PC-3 (cell line): ENCODE measurements around the gene CHST3. TPM values are rescaled to one million over a fixed set of nuclear protein-coding genes. Genes with fewer than 3 reads are reported as not detected.

Experiments
- ATAC-seq: fragments of 200-7000 bp; cut with Tn5 transposase; 2 replicates; pipeline ENCODE4 v1.9.1; 2020; ENCODE audit warnings: mild to moderate bottlenecking, moderate library complexity
- BruUV-seq: library from RNA; stranded (reverse); fragments of 400-500 nt; replicated peaks from 2 replicates; lab custom pipeline; 2021; lab: Mats Ljungman, UMichigan
- CTCF ChIA-PET: fragments of 300-600 bp; sonication (Branson Sonifier 250); formaldehyde crosslinking; loops from one replicate; lab custom pipeline; 2022; ENCODE audit warnings: antibody characterized with exemption; lab: Charles Lee
- POLR2A ChIA-PET: fragments of 300-600 bp; sonication (Branson Sonifier 250); formaldehyde crosslinking; loops from one replicate; lab custom pipeline; 2022; ENCODE audit warnings: antibody characterized with exemption; ENCODE audit not compliant: unreplicated experiment; lab: Charles Lee
- DNase-seq: peaks from one replicate; pipeline ENCODE4 v3.0.0-alpha.2; 2015
- H2AFZ ChIP-seq: fragments of 300-600 bp; sonication (generic); 2 replicates; pipeline ENCODE4 v1.6.0; 2016; ENCODE audit warnings: antibody characterized with exemption, low read length
- H3F3A ChIP-seq: fragments of 300-600 bp; sonication (generic); one replicate; pipeline ENCODE4 v1.6.0; 2017; ENCODE audit warnings: antibody characterized with exemption, low read length, control low read depth, mild to moderate bottlenecking; ENCODE audit not compliant: unreplicated experiment
- H3K27ac ChIP-seq: fragments of 300-600 bp; sonication (generic); 2 replicates; pipeline ENCODE4 v1.5.1; 2016; ENCODE audit warnings: mild to moderate bottlenecking, low read length
- H3K27me3 ChIP-seq: fragments of 300-600 bp; sonication (generic); 2 replicates; pipeline ENCODE4 v1.6.1; 2016; ENCODE audit warnings: low read length, mixed read lengths
- H3K36me3 ChIP-seq: fragments of 300-600 bp; sonication (generic); 2 replicates; pipeline ENCODE4 v1.6.1; 2016; ENCODE audit warnings: low read depth, mixed run types, low read length, mixed read lengths
- H3K4me1 ChIP-seq: fragments of 300-600 bp; sonication (generic); 2 replicates; pipeline ENCODE4 v1.5.1; 2016; ENCODE audit warnings: low read length; ENCODE audit not compliant: insufficient read depth
- H3K4me2 ChIP-seq: fragments of 300-600 bp; sonication (generic); 2 replicates; pipeline ENCODE4 v1.6.0; 2016; ENCODE audit warnings: low read length
- H3K4me3 ChIP-seq: fragments of 300-600 bp; sonication (generic); 2 replicates; pipeline ENCODE4 v1.5.1; 2016; ENCODE audit warnings: mild to moderate bottlenecking, low read length, mixed read lengths
- H3K79me2 ChIP-seq: fragments of 300-600 bp; sonication (generic); 2 replicates; pipeline ENCODE4 v1.6.1; 2017; ENCODE audit warnings: low read length, mixed read lengths
- H3K9ac ChIP-seq: fragments of 300-600 bp; sonication (generic); 2 replicates; pipeline ENCODE4 v1.6.0; 2016; ENCODE audit warnings: mild to moderate bottlenecking, low read length
- H3K9me2 ChIP-seq: fragments of 300-600 bp; sonication (generic); replicated peaks from 2 replicates; pipeline ENCODE4 v1.6.1; 2016; ENCODE audit warnings: mixed run types, low read length, mixed read lengths
- H3K9me3 ChIP-seq: fragments of 300-600 bp; sonication (generic); 2 replicates; pipeline ENCODE4 v1.6.1; 2016; ENCODE audit warnings: low read length, mixed read lengths
- H4K20me1 ChIP-seq: fragments of 300-600 bp; sonication (generic); 2 replicates; pipeline ENCODE4 v1.6.1; 2016; ENCODE audit warnings: low read length, mixed read lengths
- EZH2 ChIP-seq: fragments of 300-600 bp; sonication (generic); IDR thresholded peaks from one replicate; pipeline ENCODE4 v1.6.1; 2017; ENCODE audit warnings: antibody characterized with exemption, mild to moderate bottlenecking, low read length; ENCODE audit not compliant: unreplicated experiment
- EZH2phosphoT487 ChIP-seq: fragments of 300-600 bp; sonication (generic); IDR thresholded peaks from 2 replicates; pipeline ENCODE4 v1.6.1; 2018; ENCODE audit warnings: mild to moderate bottlenecking, antibody characterized with exemption, low read length, borderline replicate concordance
- intact Hi-C: fragments of 100-400 bp; cut with micrococcal nuclease; formaldehyde crosslinking; loops from 2 replicates; pipeline ENCODE4 v1.9.0; 2023
- total RNA-seq: library from RNA; depleted of rRNA; stranded (reverse); fragments of >200 nt; gene quantifications from 2 replicates; pipeline ENCODE4 v1.2.3, GENCODE V29; 2014
- TF ChIP-seq, protein P1 (sequence below): fragments of 300-600 bp; sonication (generic); conservative IDR thresholded peaks from 2 replicates; pipeline ENCODE4 v1.5.1; 2017; ENCODE audit warnings: antibody characterized with exemption, low read depth, mild to moderate bottlenecking, low read length

CHST3 gene
- total RNA-seq, 1 experiment from 2014 or later: 12.7 TPM

DNA sequence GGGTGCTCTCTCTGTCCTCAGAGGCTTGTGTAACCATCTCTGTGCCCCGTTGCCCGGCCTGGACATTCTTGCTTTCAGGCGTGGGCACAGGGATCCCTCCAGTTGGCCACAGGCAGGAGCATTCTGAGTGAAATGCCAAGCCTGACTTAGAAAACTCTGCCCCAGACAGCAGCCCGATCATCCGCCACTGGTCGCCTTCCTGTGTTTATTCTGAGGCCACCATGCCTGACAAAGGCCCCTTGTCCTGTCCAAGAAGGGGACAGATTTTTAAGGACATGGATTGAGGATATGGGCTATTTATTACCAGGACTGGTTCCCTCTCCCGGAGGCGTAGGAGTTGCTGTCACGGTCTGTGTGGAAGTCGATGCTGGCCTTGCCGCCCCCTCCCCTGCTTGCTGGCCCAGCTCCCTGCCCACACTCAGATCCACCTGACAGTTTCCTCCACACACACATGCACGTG lies 69.9 kb downstream of the CHST3 start:
- H3K27ac ChIP-seq: no peak overlapping the region
- ATAC-seq (no peak), DNase-seq (no peak)
- BruUV-seq: no TSS peak
- H3K4me2 ChIP-seq: no peak overlapping the region
- CTCF ChIA-PET: no interaction called here
- TF ChIP-seq EZH2phosphoT487: no peak
- TF ChIP-seq EZH2: no peak
- TF ChIP-seq, protein P1, sequence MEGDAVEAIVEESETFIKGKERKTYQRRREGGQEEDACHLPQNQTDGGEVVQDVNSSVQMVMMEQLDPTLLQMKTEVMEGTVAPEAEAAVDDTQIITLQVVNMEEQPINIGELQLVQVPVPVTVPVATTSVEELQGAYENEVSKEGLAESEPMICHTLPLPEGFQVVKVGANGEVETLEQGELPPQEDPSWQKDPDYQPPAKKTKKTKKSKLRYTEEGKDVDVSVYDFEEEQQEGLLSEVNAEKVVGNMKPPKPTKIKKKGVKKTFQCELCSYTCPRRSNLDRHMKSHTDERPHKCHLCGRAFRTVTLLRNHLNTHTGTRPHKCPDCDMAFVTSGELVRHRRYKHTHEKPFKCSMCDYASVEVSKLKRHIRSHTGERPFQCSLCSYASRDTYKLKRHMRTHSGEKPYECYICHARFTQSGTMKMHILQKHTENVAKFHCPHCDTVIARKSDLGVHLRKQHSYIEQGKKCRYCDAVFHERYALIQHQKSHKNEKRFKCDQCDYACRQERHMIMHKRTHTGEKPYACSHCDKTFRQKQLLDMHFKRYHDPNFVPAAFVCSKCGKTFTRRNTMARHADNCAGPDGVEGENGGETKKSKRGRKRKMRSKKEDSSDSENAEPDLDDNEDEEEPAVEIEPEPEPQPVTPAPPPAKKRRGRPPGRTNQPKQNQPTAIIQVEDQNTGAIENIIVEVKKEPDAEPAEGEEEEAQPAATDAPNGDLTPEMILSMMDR: no peak
- intact Hi-C loops: no loop called here
- H3K9ac ChIP-seq: no peak overlapping the region
- no peak overlapping the region for H2AFZ ChIP-seq
- no peaks in the 10 kb centered on the region for H3K4me1 ChIP-seq
- no peak overlapping the region for H3K4me3 ChIP-seq
- no peaks in the 10 kb centered on the region for H3K27me3 ChIP-seq
- H3K9me2 ChIP-seq: no peaks in the 10 kb centered on the region
- POLR2A ChIA-PET: no interaction called here
- no peaks in the 10 kb centered on the region for H3K9me3 ChIP-seq
- H4K20me1 ChIP-seq: no peaks in the 10 kb centered on the region
- no peaks in the 10 kb centered on the region for H3K79me2 ChIP-seq
- H3K36me3 ChIP-seq: no peaks in the 10 kb centered on the region
- no peaks in the 10 kb centered on the region for H3F3A ChIP-seq

DNA sequence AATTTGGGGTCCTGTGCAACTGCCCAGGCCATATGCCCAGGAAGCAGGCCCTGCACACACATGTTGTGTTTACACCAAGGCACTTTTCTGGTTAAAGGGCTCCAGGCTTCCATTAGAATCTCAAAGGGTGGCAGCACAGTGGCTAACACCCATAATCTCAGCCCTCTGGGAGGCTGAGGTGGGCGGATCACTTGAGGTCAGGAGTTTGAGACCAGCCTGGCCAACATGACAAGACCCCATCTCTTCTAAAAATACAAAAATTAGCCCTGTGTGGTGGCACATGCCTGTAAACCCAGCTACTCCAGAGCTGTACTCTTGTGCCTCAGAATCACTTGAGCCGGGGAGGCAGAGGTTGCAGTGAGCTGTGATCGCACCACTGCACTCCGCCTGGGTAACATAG lies 70.6 kb downstream of the CHST3 start:
- no peak overlapping the region for H2AFZ ChIP-seq
- no peak for ATAC-seq
- H3K9ac ChIP-seq: no peak overlapping the region
- H3K9me3 ChIP-seq: no peaks in the 10 kb centered on the region
- H3K4me2 ChIP-seq: no peak overlapping the region
- intact Hi-C loops: no loop called here
- no peaks in the 10 kb centered on the region for H3K36me3 ChIP-seq
- ChIA-PET CTCF (no interaction called here), POLR2A (no interaction called here)
- no peaks in the 10 kb centered on the region for H3K27me3 ChIP-seq
- no peak overlapping the region for H3K4me3 ChIP-seq
- no peaks in the 10 kb centered on the region for H3F3A ChIP-seq
- no peak for TF ChIP-seq EZH2phosphoT487
- no peak for TF ChIP-seq EZH2
- TF ChIP-seq, protein P1: no peak
- H3K79me2 ChIP-seq: no peaks in the 10 kb centered on the region
- H3K27ac ChIP-seq: no peak overlapping the region
- DNase-seq: no peak
- H3K4me1 ChIP-seq: no peaks in the 10 kb centered on the region
- no TSS peak for BruUV-seq
- no peaks in the 10 kb centered on the region for H4K20me1 ChIP-seq
- H3K9me2 ChIP-seq: no peaks in the 10 kb centered on the region

DNA sequence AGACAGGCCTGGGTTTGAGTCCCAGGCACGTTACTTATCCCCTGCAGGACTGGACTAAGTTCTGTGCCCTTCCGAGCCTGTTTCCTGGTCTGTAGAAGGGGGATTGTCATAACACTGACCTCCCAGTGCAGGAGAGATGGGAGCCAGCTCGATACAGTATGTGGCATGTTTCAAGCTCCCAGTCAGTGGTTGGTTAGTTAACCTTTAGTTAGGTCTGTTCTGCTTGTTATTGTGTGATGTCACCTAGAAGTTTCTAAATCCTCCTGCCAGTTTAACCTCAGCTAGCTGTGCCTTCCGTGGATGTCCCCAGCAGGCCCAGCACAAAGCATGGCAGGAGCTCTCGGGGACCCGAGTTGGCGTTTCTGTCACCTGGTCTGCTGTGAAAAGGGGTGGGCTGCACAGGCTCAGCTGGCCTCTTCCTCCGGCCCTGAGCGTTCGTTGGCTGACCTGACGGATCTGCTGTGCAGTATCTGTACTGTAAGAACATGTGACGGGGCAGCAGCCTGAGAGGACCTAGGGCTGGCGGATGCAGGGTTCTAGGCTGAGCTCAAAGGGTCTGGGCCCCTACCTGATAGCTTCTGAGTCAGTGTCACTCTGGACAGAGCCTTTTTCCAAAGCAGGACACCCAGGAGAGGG lies 71.2 kb downstream of the CHST3 start:
- H3K27ac ChIP-seq: no peak overlapping the region
- ATAC-seq (no peak), DNase-seq (no peak)
- intact Hi-C loops: no loop called here
- no peaks in the 10 kb centered on the region for H3K36me3 ChIP-seq
- POLR2A ChIA-PET: no interaction called here
- TF ChIP-seq EZH2phosphoT487 (no peak), EZH2 (no peak)
- TF ChIP-seq, protein P1: no peak
- no peaks in the 10 kb centered on the region for H4K20me1 ChIP-seq
- H3K9me3 ChIP-seq: no peaks in the 10 kb centered on the region
- H3K9me2 ChIP-seq: no peaks in the 10 kb centered on the region
- H3K9ac ChIP-seq: no peak overlapping the region
- no peaks in the 10 kb centered on the region for H3F3A ChIP-seq
- no peaks in the 10 kb centered on the region for H3K27me3 ChIP-seq
- no TSS peak for BruUV-seq
- no peaks in the 10 kb centered on the region for H3K79me2 ChIP-seq
- no peak overlapping the region for H2AFZ ChIP-seq
- CTCF ChIA-PET: no interaction called here
- no peaks in the 10 kb centered on the region for H3K4me1 ChIP-seq
- H3K4me2 ChIP-seq: no peak overlapping the region
- H3K4me3 ChIP-seq: no peak overlapping the region
